GM12891 (cell line): ENCODE data around the gene GLYAT.

Source experiments
- PAX5 ChIP-seq: IDR thresholded peaks from 2 replicates; pipeline ENCODE4 v1.6.1; 2011; ENCODE audit warnings: low read length, moderate library complexity, mild to moderate bottlenecking; ENCODE audit not compliant: insufficient read depth, severe bottlenecking
- POLR2A ChIP-seq: IDR thresholded peaks from 2 replicates; pipeline ENCODE4 v1.6.1; 2011; ENCODE audit warnings: low read depth, low read length, control low read depth
- POLR2AphosphoS5 ChIP-seq: IDR thresholded peaks from 2 replicates; pipeline ENCODE4 v1.6.1; 2011; ENCODE audit warnings: low read depth, low read length, control low read depth
- SPI1 ChIP-seq: IDR thresholded peaks from 2 replicates; pipeline ENCODE4 v1.6.1; 2011; ENCODE audit warnings: low read depth, low read length, control low read depth
- TAF1 ChIP-seq: IDR thresholded peaks from 2 replicates; pipeline ENCODE4 v1.6.1; 2011; ENCODE audit warnings: low read depth, low read length, control low read depth

- no peak for TF ChIP-seq TAF1
- TF ChIP-seq POLR2A: no peak
- no peak for TF ChIP-seq POLR2AphosphoS5
- no peak for TF ChIP-seq SPI1
- no peak for TF ChIP-seq PAX5
Observed at GRCh38 chr11:58774164-58774593, 42.4 kb upstream of the GLYAT start.
